Stimulated activated naive CD8-positive, alpha-beta T cell treated with anti-CD3 and anti-CD28 coated beads, Interleukin-15, Interleukin-2, amounts not matched to agents 100 ng/mL and 50 ng/mL, for 24 hours (primary cell): ENCODE measurements around the gene SIGMAR1.

Experiments
- H3K27ac Mint-ChIP-seq: one replicate; pipeline ENCODE4 v1.8.0; 2021; ENCODE audit warnings: mild to moderate bottlenecking, mixed read lengths
- H3K27me3 Mint-ChIP-seq: one replicate; pipeline ENCODE4 v1.8.0; 2021; ENCODE audit warnings: mixed read lengths
- H3K36me3 Mint-ChIP-seq: one replicate; pipeline ENCODE4 v1.8.0; 2021; ENCODE audit warnings: low read depth, mixed read lengths
- H3K4me1 Mint-ChIP-seq: one replicate; pipeline ENCODE4 v1.8.0; 2021; ENCODE audit warnings: low read depth, mixed read lengths
- H3K4me3 Mint-ChIP-seq: one replicate; pipeline ENCODE4 v1.8.0; 2021; ENCODE audit warnings: mild to moderate bottlenecking, mixed read lengths
- H3K9me3 Mint-ChIP-seq: one replicate; pipeline ENCODE4 v1.8.0; 2021; ENCODE audit warnings: mixed read lengths

SIGMAR1 gene

GRCh38 chr9:34588671-34589635 is 48.6 kb downstream of the SIGMAR1 start:
- no peaks in the 10 kb centered on the region for H3K9me3 Mint-ChIP-seq
- peaks cover 74% of the 10 kb centered on the region for H3K27me3 Mint-ChIP-seq
- H3K4me3 Mint-ChIP-seq: peak overlapping the region; percentile 63
- H3K27ac Mint-ChIP-seq: no peak overlapping the region
- H3K4me1 Mint-ChIP-seq: peaks cover 28% of the 10 kb centered on the region
- H3K36me3 Mint-ChIP-seq: no peaks in the 10 kb centered on the region

GRCh38 chr9:34587271-34587670 is 50.3 kb downstream of the SIGMAR1 start:
- H3K27ac Mint-ChIP-seq: no peak overlapping the region
- H3K27me3 Mint-ChIP-seq: peaks cover 64% of the 10 kb centered on the region
- H3K4me3 Mint-ChIP-seq: no peak overlapping the region
- H3K36me3 Mint-ChIP-seq: no peaks in the 10 kb centered on the region
- no peaks in the 10 kb centered on the region for H3K9me3 Mint-ChIP-seq
- peaks cover 22% of the 10 kb centered on the region for H3K4me1 Mint-ChIP-seq

GRCh38 chr9:34585946-34586669 is 51.5 kb downstream of the SIGMAR1 start:
- H3K36me3 Mint-ChIP-seq: no peaks in the 10 kb centered on the region
- H3K27ac Mint-ChIP-seq: no peak overlapping the region
- H3K4me3 Mint-ChIP-seq: no peak overlapping the region
- H3K9me3 Mint-ChIP-seq: no peaks in the 10 kb centered on the region
- peaks cover 60% of the 10 kb centered on the region for H3K27me3 Mint-ChIP-seq
- peaks cover 20% of the 10 kb centered on the region for H3K4me1 Mint-ChIP-seq

GRCh38 chr9:34584970-34585369 is 52.6 kb downstream of the SIGMAR1 start:
- Mint-ChIP-seq H3K27me3 (peaks cover 61% of the 10 kb centered on the region), H3K9me3 (no peaks in the 10 kb centered on the region), H3K4me1 (peaks cover 10% of the 10 kb centered on the region), H3K27ac (no peak overlapping the region), H3K36me3 (no peaks in the 10 kb centered on the region), H3K4me3 (no peak overlapping the region)
